ENCODE measurements around the gene DNAJC1.

- TF ChIP-seq NR2C2 (CRISPR knock-in tag; IDR thresholded peaks at IDR 0.05) (no peak), MAX (CRISPR knock-in tag; IDR thresholded peaks at IDR 0.05) (no peak), CTCF (IDR thresholded peaks at IDR 0.05) (no peak), GRHL2 (CRISPR knock-in tag; IDR thresholded peaks at IDR 0.05; ENCODE audit: insufficient replicate concordance, severe bottlenecking) (no peak), STAT6 (CRISPR knock-in tag; conservative IDR thresholded peaks at IDR 0.05; ENCODE audit: low read depth) (no peak), ZNF512 (CRISPR knock-in tag; IDR thresholded peaks at IDR 0.05; ENCODE audit: borderline replicate concordance) (no peak), CREM (CRISPR knock-in tag; IDR thresholded peaks at IDR 0.05) (no peak), TCF7 (CRISPR knock-in tag; IDR thresholded peaks at IDR 0.05; ENCODE audit: low read depth) (no peak), JUN (CRISPR knock-in tag; IDR thresholded peaks at IDR 0.05) (no peak), NFYB (CRISPR knock-in tag; conservative IDR thresholded peaks at IDR 0.05; ENCODE audit: low read depth) (no peak), KAT7 (CRISPR knock-in tag; IDR thresholded peaks at IDR 0.05; ENCODE audit: borderline replicate concordance) (no peak), ZNF232 (CRISPR knock-in tag; IDR thresholded peaks at IDR 0.05) (no peak), TEAD4 (CRISPR knock-in tag; IDR thresholded peaks at IDR 0.05) (no peak)
Measured at GRCh38 chr10:21924511-21924910, 79.0 kb downstream of the DNAJC1 start.

Measured in WTC11 (cell line).